HEK293T (cell line): ENCODE measurements around the gene AKR1C8.
"Not testable (repeated sequence)": the region's sequence is repeated elsewhere in the genome, so short reads cannot be mapped to it uniquely, and the experiment has no call there.

Experiments
- CTCF ChIA-PET: fragments of 350-600 bp; formaldehyde crosslinking; extraction: SDS; loops from one replicate; lab custom pipeline; 2021; ENCODE audit warnings: antibody characterized with exemption, inconsistent platforms; lab: Yijun Ruan, JAX
- POLR2A ChIA-PET: fragments of 350-600 bp; formaldehyde crosslinking; extraction: SDS; loops from one replicate; lab custom pipeline; 2020; ENCODE audit warnings: antibody characterized with exemption, inconsistent platforms; lab: Yijun Ruan, JAX
- DNase-seq: peaks from one replicate; pipeline ENCODE4 v3.0.0; 2012; ENCODE audit warnings: mixed read lengths; ENCODE audit errors: extremely low spot score
- ARNT ChIP-seq: fragments of 450-650 bp; IDR thresholded peaks from 2 replicates; pipeline ENCODE4 v1.6.1; 2017; ENCODE audit warnings: mild to moderate bottlenecking
- BHLHE40 ChIP-seq: fragments of 450-650 bp; IDR thresholded peaks from 2 replicates; pipeline ENCODE4 v1.6.1; 2016; ENCODE audit warnings: mild to moderate bottlenecking, moderate library complexity, borderline replicate concordance
- CTBP1 ChIP-seq: fragments of 450-650 bp; IDR thresholded peaks from 2 replicates; pipeline ENCODE4 v1.6.1; 2016; ENCODE audit warnings: borderline replicate concordance
- ELF4 ChIP-seq: fragments of 450-650 bp; IDR thresholded peaks from 2 replicates; pipeline ENCODE4 v1.6.1; 2017; ENCODE audit warnings: antibody characterized with exemption
- FOXA1 ChIP-seq: fragments of 450-650 bp; IDR thresholded peaks from 2 replicates; pipeline ENCODE4 v1.6.1; 2016; ENCODE audit warnings: mild to moderate bottlenecking
- FOXK2 ChIP-seq: fragments of 450-650 bp; IDR thresholded peaks from 2 replicates; pipeline ENCODE4 v1.6.1; 2016; ENCODE audit warnings: mild to moderate bottlenecking
- FOXM1 ChIP-seq: fragments of 450-650 bp; IDR thresholded peaks from 2 replicates; pipeline ENCODE4 v1.6.1; 2017; ENCODE audit warnings: mild to moderate bottlenecking, borderline replicate concordance
- HDGF ChIP-seq: fragments of 450-650 bp; IDR thresholded peaks from 2 replicates; pipeline ENCODE4 v1.6.1; 2017; ENCODE audit warnings: antibody characterized with exemption, borderline replicate concordance
- L3MBTL2 ChIP-seq: fragments of 450-650 bp; conservative IDR thresholded peaks from 2 replicates; pipeline ENCODE4 v1.6.1; 2016; ENCODE audit warnings: mild to moderate bottlenecking
- LEF1 ChIP-seq: fragments of 450-650 bp; IDR thresholded peaks from 2 replicates; pipeline ENCODE4 v1.6.1; 2017; ENCODE audit warnings: mild to moderate bottlenecking, borderline replicate concordance
- NFRKB ChIP-seq: fragments of 450-650 bp; IDR thresholded peaks from 2 replicates; pipeline ENCODE4 v1.6.1; 2016; ENCODE audit warnings: mild to moderate bottlenecking, moderate library complexity
- PKNOX1 ChIP-seq: fragments of 450-650 bp; IDR thresholded peaks from 2 replicates; pipeline ENCODE4 v1.6.1; 2016
- SP1 ChIP-seq: fragments of 450-650 bp; IDR thresholded peaks from 2 replicates; pipeline ENCODE4 v1.6.1; 2017
- SUZ12 ChIP-seq: fragments of 450-650 bp; IDR thresholded peaks from 2 replicates; pipeline ENCODE4 v1.6.1; 2016; ENCODE audit warnings: mild to moderate bottlenecking
- TARDBP ChIP-seq: fragments of 450-650 bp; IDR thresholded peaks from 2 replicates; pipeline ENCODE4 v1.6.1; 2016
- ZNF384 ChIP-seq: fragments of 450-650 bp; IDR thresholded peaks from 2 replicates; pipeline ENCODE4 v1.6.1; 2016

AKR1C8 gene

DNA sequence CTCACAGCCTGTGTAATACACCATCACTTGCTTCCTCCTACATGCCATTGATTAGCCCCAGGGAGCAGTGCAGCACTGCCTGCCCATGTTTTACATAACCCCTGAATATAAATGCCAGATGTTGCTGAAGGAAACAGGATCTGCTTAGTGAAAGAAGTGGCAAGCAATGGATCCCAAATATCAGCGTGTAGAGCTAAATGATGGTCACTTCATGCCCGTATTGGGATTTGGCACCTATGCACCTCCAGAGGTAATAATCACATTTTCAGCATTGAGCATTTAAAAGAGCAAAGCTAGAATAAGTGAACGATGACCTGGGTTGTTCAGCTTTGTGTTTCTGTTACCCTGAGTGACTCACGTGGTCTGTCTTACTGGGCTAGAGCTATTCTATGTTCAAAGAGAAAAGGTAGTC, 11.8 kb upstream of the AKR1C8 start, which contains the start of gene AKR1C4:
AKR1C4 (plus strand) TSS at position 136 of the 412 bp plus-strand sequence; CDS start at position 167, 31 bp downstream.
- ChIA-PET CTCF (no interaction called here), POLR2A (no interaction called here)
- TF ChIP-seq TARDBP, result no peak
- no peak for TF ChIP-seq PKNOX1
- no peak for TF ChIP-seq NFRKB
- DNase-seq, result no peak

DNA sequence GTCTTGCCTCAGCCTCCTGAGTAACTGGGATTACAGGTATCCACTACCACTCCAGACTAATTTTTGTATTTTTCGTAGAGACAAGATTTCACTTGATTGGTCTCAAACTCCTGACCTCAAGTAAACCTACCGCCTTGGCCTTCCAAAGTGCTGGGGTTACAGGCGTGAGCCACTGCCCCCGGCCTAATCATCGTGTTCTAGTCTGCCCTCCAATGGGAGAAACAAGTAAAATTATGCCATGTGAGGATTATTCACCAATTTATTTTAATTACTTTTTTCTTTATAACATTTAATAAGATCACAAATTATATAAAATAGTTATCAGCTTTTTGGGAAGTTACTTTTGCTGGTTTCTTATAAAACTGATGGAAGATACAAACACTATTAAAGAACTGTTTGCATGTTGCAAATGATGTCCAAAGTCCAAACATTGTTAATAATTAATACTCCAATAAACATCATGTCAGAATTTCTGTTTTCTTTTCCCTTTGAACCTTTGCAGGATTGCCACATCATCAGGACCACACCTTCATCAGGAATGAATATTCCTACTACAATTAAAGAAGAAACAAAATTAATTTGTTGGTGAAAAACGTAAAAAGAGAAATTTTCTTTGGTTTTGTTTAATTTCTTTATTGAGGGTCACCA, 10.9 kb upstream of the AKR1C8 start:
- DNase-seq, result no peak
- TF ChIP-seq CTBP1, result no peak
- TF ChIP-seq FOXM1, result no peak
- no peak for TF ChIP-seq FOXA1
- no peak for TF ChIP-seq LEF1
- TF ChIP-seq ZNF384, result no peak
- TF ChIP-seq FOXK2, result no peak
- TF ChIP-seq ARNT, result no peak
- no peak for TF ChIP-seq BHLHE40
- TF ChIP-seq ELF4, result no peak
- no peak for TF ChIP-seq SUZ12
- TF ChIP-seq NFRKB, result no peak
- no peak for TF ChIP-seq SP1
- CTCF ChIA-PET, result no interaction called here
- POLR2A ChIA-PET, result no interaction called here

- no peak for TF ChIP-seq ZNF384
- TF ChIP-seq BHLHE40, result no peak
- no peak for TF ChIP-seq CTBP1
- TF ChIP-seq TARDBP, result no peak
- no peak for TF ChIP-seq ELF4
- TF ChIP-seq PKNOX1, result no peak
- no peak for TF ChIP-seq FOXA1
- no peak for TF ChIP-seq FOXK2
- no peak for TF ChIP-seq LEF1
- no peak for TF ChIP-seq SUZ12
- no peak for TF ChIP-seq L3MBTL2
- no peak for TF ChIP-seq HDGF
- TF ChIP-seq SP1, result no peak
- TF ChIP-seq NFRKB, result no peak
- TF ChIP-seq FOXM1, result no peak
- no peak for TF ChIP-seq ARNT
- no peak for DNase-seq
- POLR2A ChIA-PET, result no interaction called here
- CTCF ChIA-PET, result no interaction called here
Measured at GRCh38 chr10:5194431-5194830, 9.5 kb upstream of the AKR1C8 start.

- ChIA-PET CTCF (no interaction called here), POLR2A (no interaction called here)
- DNase-seq, result no peak
- no peak for TF ChIP-seq FOXM1
- TF ChIP-seq PKNOX1, result no peak
- no peak for TF ChIP-seq HDGF
- TF ChIP-seq SP1, result no peak
- TF ChIP-seq TARDBP, result no peak
- no peak for TF ChIP-seq ARNT
- no peak for TF ChIP-seq BHLHE40
- no peak for TF ChIP-seq NFRKB
- TF ChIP-seq CTBP1, result no peak
- TF ChIP-seq ZNF384, result no peak
- no peak for TF ChIP-seq FOXA1
- no peak for TF ChIP-seq LEF1
- no peak for TF ChIP-seq FOXK2
- TF ChIP-seq SUZ12, result no peak
- TF ChIP-seq L3MBTL2, result no peak
Measured at GRCh38 chr10:5188358-5188757, 3.4 kb upstream of the AKR1C8 start.

DNA sequence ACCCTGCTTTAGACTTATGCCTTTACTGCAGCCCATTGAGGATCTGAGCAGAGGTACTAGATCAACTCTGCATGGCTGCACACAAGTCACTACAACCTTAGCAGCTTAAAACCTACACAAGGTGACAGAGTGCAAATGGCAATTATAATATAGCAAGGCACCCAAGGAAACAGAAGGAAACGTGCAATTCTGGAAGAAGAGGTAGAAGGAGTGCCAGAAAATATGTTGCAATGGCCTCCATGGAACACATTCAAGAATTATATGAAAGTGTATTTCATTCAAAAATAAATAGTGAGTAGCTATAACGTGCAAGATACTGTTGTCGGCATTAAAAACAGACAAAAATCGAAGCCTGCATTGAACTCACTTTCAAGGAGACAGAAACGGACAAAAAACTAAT, 2.9 kb upstream of the AKR1C8 start:
- ChIA-PET POLR2A (no interaction called here), CTCF (no interaction called here)
- DNase-seq, result no peak
- TF ChIP-seq LEF1, result no peak
- TF ChIP-seq HDGF, result no peak
- no peak for TF ChIP-seq FOXK2

DNA sequence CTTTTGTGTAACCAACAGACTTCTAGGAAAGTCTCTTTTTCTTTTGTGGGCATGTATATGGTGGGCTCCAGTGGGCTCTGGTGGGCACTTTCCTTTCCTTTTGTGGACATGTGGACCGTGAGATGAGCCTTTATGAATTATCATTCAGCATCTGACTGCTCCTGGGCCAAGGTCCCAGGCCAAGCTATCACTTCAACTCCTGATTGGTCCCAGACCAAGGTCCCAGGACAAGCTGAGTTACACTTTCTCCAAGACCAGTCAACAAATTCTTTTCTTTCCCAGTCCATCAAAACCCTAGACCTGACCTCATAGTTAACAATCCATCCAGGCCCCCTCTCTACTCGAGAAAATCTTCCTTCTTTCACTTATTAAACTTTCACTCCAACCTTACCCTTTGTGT, 1.0 kb downstream of the AKR1C8 start:
- POLR2A ChIA-PET, result no interaction called here
- CTCF ChIA-PET, result no interaction called here
- no peak for DNase-seq
- TF ChIP-seq TARDBP (no peak), SUZ12 (no peak), CTBP1 (no peak), BHLHE40 (no peak), FOXK2 (no peak), NFRKB (no peak), HDGF (no peak), FOXM1 (no peak), FOXA1 (no peak), ARNT (no peak), SP1 (no peak), PKNOX1 (no peak), ELF4 (no peak), ZNF384 (no peak), L3MBTL2 (no peak), LEF1 (no peak)

- POLR2A ChIA-PET, CTCF ChIA-PET, DNase-seq: not testable (repeated sequence)
Measured at GRCh38 chr10:5180503-5180902, 4.4 kb downstream of the AKR1C8 start.

DNA sequence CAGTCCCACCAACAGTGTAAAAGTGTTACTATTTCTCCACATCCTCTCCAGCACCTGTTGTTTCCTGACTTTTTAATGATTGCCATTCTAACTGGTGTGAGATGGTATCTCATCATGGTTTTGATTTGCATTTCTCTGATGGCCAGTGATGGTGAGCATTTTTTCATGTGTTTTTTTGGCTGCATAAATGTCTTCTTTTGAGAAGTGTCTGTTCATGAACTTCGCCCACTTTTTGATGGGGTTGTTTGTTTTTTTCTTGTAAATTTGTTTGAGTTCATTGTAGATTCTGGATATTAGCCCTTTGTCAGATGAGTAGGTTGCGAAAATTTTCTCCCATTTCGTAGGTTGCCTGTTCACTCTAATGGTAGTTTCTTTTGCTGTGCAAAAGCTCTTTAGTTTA, 9.4 kb downstream of the AKR1C8 start:
- POLR2A ChIA-PET, CTCF ChIA-PET, DNase-seq: not testable (repeated sequence)
